CD4-positive, alpha-beta T cell treated with Interleukin-15 for 1 hour (primary cell): ENCODE measurements around the gene FNIP2.

Experiments
- DNase-seq: peaks from one replicate; pipeline ENCODE4 v3.0.0-alpha.2; 2020

FNIP2 gene

DNA sequence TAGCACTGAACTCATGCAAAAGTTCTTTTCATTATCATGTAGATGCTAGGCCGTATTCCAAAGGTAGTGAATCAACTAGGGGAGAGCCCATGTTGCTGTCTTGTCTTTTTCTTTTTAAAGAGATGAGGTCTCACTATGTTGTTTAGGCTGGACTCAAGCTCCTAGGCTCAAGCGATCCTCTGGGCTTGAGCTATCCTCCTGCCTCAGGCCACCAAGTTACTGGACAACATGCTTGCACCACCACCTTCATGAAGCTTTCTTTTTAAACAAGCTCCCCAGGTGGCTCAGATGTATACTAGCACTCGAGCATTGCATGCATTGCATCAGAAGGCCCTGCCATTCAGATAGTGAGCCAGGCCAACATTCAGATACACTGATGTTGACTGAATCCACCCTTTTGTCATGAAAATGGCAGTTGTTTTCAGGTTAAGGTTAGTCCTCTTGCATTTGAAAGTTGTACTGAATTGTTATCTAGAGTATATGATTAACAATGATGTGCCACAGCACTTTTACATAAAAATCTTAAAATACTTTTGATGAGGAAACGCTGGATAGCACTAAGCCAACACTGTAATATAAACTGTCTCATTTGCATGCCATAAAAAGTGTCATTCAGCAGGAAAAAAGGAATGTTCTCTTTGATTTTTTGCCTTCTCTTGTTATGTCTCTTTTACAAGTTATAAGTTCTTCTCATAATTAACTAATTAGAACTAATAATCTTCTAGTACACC, 76.7 kb downstream of the FNIP2 start:
- DNase-seq, result no peak

DNA sequence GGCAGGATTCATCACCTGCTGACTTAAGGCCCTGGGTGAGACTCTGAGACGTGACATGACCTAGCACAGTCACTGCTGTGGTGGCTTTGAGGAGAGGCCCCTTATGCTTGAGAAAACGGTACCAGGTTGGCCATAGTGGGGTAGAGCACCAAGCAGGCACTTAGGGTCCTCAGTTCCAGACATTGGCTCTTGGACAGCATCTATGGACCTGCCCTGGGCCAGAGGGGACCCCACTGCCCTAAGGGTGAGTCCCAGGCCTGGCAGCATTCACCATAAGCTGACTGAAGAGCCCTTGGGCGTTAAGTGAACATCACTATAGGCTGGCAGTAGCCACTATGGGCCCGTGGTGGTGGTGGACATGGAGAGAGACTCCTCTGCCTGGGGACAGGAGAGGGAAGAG, 78.7 kb downstream of the FNIP2 start:
- DNase-seq, result no peak

- no peak for DNase-seq
These were observed 80.9 kb downstream of the FNIP2 start for GRCh38 chr4:158849681-158850080.

DNA sequence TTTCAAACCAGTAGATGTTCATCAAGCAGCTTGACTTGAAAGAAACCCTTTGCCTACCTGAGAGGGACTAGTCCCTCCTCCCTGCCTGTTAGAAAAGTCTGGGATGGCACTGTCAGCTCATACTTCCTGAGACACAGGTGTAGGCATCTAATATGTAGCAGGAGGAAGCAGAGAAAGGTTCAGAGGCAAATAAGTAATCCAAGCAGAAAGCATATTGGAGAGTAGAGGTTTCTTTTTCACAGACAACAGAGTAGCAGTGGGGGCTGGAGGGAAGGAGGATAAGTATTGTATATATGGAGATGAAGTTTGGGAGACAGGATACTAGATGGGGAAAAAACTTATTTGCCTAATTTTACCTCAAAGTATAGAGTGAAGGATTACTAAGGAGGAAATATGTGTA, 81.5 kb downstream of the FNIP2 start:
- no peak for DNase-seq

- DNase-seq, result no peak
These were observed 82.2 kb downstream of the FNIP2 start for GRCh38 chr4:158850800-158851644.

DNA sequence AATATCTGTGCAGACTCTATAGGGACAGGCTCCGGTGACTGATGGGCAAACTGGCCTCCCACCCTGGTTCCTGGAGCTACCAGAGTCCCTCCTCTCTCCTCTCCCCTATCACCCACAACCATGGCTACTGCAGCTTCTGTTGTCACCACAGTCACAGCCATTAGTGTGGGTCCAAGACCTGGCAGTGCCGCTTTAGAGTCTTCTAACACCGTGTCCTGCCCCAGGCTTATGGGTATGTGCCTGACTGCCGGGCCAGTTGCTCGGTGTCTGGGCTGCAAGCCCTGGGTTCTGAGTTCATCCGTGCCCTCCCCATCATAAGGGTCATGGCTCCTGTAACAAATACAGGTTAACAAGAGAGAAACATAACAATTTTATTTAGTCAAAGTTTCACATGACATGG, 85.4 kb downstream of the FNIP2 start:
- DNase-seq, result no peak

DNA sequence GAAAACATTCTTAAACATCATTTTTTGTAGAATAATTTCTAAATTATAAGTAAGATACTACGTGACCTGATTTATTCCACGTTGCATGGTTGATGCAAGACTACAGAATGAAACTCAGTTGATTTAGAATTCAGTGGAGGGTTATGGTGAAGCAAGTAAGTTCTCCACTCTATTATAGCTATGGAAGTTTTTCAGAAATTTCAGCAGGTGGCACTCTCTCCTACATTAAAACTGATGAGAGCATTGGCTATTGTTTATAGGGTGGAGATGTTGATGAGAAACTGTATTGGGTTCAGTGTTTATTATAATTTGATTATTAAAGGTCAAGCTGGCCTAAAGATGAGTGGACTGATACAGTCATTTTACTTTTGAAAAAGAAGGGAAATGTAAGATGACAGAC, 88.0 kb downstream of the FNIP2 start:
- no peak for DNase-seq

DNA sequence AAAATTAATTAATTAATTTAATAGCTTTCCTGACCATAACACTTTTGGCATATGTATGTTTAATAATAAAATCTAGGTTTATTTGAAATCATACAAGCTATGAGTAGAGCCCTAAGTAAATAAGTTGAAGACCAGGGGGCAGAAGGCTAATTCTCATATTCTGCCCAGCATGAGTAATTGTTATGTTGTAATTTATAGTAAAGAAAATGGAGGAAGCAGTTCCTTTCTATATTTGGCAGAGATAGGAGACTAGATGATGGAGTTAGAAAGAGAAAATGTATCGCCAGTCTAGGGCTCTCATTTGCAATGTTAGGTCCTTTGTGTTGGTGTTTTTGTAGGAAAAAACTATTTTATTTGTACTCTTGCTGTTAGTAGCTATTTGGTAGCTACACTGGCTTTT, 89.1 kb downstream of the FNIP2 start:
- no peak for DNase-seq

DNA sequence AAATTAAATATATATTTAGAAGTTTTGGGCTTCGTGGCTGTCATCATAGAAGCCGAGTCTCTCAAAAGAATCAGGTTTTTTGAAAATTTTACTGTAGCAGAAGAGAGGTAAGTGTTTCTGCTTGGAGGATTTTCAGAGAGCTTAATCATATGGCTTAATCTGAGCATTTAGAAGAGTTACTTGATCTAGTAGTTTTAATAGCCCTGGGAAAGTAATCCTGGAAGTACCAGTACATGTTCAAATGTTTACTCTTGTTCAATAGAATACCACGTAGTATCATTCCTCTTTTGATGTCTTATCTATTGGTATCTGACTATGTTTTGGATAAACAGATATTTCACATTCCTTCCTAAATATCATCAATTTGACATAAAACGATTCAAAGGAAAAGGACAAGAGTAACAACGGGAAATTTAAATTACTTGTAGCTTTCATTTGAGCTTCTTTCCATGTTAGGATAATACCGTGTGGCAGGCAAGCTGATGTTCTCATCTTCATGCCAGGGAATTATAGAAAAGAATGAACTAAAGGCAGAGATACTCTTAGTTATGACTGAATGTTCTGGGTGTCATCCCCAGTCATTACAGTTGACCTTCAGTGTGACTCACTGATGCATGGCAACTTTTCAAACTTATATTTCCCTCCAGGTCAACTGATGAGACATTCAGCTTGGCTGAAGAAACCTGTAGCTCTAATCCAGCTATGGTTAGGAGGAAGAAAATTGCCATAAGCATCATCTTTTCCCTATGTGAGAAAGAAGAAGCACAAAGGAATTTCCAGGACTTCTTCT, 89.8 kb downstream of the FNIP2 start:
- DNase-seq, result no peak

GRCh38 chr4:158859661-158860060, 90.8 kb downstream of the FNIP2 start:
- DNase-seq, result no peak

GRCh38 chr4:158860856-158861255, 92.0 kb downstream of the FNIP2 start:
- DNase-seq, result no peak

DNA sequence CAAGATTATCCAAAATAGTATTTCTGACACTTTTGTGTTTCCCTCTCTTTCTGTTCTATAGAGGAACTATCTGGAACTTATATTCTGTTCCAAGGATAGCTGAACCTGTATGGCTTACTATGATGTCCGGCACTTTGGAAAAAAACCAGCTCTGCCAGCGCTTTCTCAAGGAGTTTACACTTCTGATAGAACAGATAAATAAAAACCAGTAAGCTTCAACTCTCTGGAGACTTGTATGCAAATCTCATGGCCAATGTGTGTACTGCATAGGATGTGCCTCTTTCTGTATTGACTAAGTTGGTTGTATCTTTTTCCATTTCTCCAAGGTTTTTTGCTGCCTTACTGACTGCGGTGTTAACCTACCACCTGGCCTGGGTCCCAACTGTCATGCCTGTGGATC, 92.5 kb downstream of the FNIP2 start:
- DNase-seq, result no peak

GRCh38 chr4:158861766-158862165, 92.9 kb downstream of the FNIP2 start:
- DNase-seq, result no peak

DNA sequence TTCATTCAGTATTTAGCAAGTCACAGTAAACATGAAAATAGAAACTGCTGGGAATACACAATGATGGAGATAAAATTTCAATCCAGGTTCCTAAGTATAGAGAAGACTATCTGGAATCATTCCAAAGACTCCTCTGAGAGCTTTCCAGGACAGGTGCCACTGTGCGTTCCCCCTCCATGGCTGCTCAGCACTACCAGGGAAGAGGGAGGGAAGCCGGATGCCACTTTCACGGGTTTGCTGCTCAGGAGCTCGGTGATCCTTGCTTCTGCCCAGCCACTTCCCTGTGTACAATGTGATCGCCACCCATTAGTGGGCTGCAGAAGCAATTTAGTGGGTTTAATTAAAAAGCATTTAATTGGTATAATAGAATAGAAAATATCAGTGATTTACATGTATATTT, 94.5 kb downstream of the FNIP2 start:
- DNase-seq, result no peak

GRCh38 chr4:158865520-158866177, 96.8 kb downstream of the FNIP2 start:
- no peak for DNase-seq

- no peak for DNase-seq
These were observed 100.2 kb downstream of the FNIP2 start for GRCh38 chr4:158869001-158869400.

- no peak for DNase-seq
These were observed 100.9 kb downstream of the FNIP2 start for GRCh38 chr4:158869761-158870160.

DNA sequence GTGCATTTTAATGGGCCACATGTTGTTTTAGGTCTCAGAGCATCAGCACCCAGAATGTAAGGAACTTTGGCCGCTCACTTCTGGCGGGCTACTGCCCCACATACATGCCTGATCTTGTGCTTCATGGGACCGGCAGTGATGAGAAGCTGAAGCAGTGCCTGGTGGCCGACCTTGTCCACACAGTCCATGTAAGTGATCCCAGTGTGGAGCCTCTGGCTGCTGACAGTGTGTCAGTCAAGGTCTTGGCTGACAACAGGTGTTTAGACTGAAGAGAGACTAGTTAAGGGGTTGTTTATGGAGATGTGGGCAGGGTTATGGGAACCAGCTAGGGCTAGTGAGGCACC, 101.4 kb downstream of the FNIP2 start:
- no peak for DNase-seq

- no peak for DNase-seq
These were observed 102.0 kb downstream of the FNIP2 start for GRCh38 chr4:158870626-158871334.

- no peak for DNase-seq
These were observed 102.5 kb downstream of the FNIP2 start for GRCh38 chr4:158871335-158871724.

GRCh38 chr4:158873795-158874401, 105.1 kb downstream of the FNIP2 start:
- no peak for DNase-seq

GRCh38 chr4:158875026-158875425, 106.2 kb downstream of the FNIP2 start:
- no peak for DNase-seq
